Peyer's patch (tissue), 4 donors: ENCODE data around the gene C3orf33.

Experiments
- POLR2A ChIP-seq, 2 donors: fragments of 450-650 bp; IDR thresholded peaks; one replicate each; pipeline ENCODE4 v1.5.1; 2017; ENCODE audit warnings: antibody characterized with exemption in 2 of 2, mild to moderate bottlenecking in 2 of 2, moderate library complexity in 2 of 2
- TF ChIP-seq, protein P1 (sequence below), 6 experiments: fragments of 450-650 bp in 4 of 6; fragments of 200-600 bp in 2 of 6; sonication (generic) in 1 of 6; IDR thresholded peaks; one replicate each; pipeline ENCODE4 v1.5.1; 2017 to 2019; ENCODE audit warnings: antibody characterized with exemption in 6 of 6, mild to moderate bottlenecking in 3 of 6, moderate library complexity in 1 of 6

DNA sequence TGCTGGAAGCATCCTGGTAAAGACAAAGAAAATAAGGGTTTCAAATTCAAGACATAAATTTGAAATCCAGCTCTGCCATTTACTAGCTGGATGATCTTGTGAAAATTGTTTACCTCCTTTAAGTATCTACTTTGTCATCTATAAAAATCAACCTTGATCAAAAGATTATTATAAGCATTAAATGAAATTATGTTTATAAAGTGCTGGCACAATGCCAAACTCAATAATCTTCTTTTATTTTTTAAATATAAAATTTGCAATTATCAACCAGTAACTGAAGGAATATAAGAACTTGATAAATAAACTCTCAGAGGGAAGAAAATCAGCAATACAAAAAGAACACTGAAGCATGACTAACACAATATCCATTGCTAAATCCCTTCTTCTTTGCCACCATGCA lies 25.8 kb downstream of the C3orf33 start:
- TF ChIP-seq POLR2A (IDR thresholded peaks at IDR 0.05): no peak
- TF ChIP-seq, protein P1, sequence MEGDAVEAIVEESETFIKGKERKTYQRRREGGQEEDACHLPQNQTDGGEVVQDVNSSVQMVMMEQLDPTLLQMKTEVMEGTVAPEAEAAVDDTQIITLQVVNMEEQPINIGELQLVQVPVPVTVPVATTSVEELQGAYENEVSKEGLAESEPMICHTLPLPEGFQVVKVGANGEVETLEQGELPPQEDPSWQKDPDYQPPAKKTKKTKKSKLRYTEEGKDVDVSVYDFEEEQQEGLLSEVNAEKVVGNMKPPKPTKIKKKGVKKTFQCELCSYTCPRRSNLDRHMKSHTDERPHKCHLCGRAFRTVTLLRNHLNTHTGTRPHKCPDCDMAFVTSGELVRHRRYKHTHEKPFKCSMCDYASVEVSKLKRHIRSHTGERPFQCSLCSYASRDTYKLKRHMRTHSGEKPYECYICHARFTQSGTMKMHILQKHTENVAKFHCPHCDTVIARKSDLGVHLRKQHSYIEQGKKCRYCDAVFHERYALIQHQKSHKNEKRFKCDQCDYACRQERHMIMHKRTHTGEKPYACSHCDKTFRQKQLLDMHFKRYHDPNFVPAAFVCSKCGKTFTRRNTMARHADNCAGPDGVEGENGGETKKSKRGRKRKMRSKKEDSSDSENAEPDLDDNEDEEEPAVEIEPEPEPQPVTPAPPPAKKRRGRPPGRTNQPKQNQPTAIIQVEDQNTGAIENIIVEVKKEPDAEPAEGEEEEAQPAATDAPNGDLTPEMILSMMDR (IDR thresholded peaks at IDR 0.05): no peak
